ENCODE measurements around the gene YKT6. TPM values are rescaled to one million over a fixed set of nuclear protein-coding genes. Genes with fewer than 3 reads are reported as not detected.

Gene YKT6
- polyA plus RNA-seq, 3 donors from 2014 or later = 39.1 to 64.9 (median 56.9) TPM

GRCh38 chr7:44212581-44213184 is 11.9 kb downstream of the YKT6 start:
- H3K27ac Mint-ChIP-seq = no peak overlapping the region
- H3K36me3 Mint-ChIP-seq = peaks cover 9 to 40% (median 34%) of the 10 kb centered on the region in 3 donors
- peaks cover 0 to 6% of the 10 kb centered on the region in 2 donors for H3K4me1 Mint-ChIP-seq
- DNase-seq = no peak
- no peak overlapping the region for H3K4me3 Mint-ChIP-seq
- H3K9me3 Mint-ChIP-seq = no peaks in the 10 kb centered on the region
- no peaks in the 10 kb centered on the region for H3K27me3 Mint-ChIP-seq (ENCODE audit: low read depth in 3 of 3)

DNA sequence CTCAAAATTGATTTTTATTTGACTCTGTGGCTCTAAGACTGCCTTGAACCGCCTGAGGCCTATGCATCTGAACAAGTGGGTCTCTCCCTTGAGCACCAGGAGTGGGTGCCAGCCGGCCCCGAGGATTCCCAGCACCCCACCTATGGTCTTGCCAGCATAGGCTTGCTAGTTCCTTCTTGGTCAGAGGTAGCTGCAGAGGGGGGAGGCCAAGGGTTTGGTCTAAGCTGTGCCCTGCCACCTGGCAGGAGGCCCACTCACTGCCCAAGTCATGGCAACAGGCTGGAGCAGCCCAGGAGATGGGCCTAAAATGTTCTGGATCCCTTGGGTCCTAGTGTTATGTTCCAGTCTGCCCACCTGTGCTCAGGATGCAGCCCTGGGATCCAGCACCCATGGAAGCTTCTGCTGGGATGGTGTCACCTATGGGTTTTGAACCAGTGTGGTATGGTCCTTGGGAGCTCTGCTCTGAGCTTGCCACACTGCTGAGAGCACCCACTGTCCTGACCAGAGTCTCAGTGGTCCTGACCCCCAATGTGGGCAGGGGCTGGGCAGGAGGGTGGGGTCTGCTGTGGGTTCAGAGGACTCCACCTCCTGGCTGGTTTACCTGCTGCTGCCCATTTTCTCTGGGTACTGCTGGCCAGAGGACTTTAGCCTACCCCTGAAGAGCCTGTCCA is 12.6 kb downstream of the YKT6 start:
- no peaks in the 10 kb centered on the region for H3K9me3 Mint-ChIP-seq
- H3K36me3 Mint-ChIP-seq = peaks cover 9 to 34% (median 34%) of the 10 kb centered on the region in 3 donors
- peak overlapping the region in 1 of 6 donors; percentile 22 for H3K27ac Mint-ChIP-seq
- H3K4me1 Mint-ChIP-seq = peaks cover 0 to 6% of the 10 kb centered on the region in 2 donors
- DNase-seq = no peak
- no peak overlapping the region for H3K4me3 Mint-ChIP-seq
- H3K27me3 Mint-ChIP-seq (ENCODE audit: low read depth in 3 of 3) = no peaks in the 10 kb centered on the region

DNA sequence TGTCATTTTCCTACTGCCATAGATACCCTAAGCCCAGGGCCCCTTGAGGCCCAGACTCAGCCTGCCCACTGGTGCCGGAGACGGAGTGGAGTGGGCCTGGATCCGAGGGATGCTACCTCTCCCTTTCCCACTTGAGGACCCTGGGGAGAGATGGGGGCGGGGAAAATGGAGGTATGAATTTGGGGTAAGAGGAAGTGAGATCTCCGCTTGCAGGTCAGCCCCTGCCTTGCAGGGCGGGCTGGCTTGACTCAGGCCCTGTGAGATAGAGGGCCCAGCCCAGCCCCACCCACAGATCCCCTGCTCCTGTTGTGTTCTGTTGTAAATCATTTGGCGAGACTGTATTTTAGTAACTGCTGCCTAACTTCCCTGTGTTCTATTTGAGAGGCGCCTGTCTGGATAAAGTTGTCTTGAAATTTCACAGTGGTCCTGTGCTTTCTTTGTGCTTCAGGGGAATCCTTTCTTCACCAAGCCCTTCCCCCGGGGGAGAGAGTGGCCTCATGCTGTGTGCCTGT is 13.2 kb downstream of the YKT6 start:
- peaks cover 0 to 6% of the 10 kb centered on the region in 2 donors for H3K4me1 Mint-ChIP-seq
- H3K27ac Mint-ChIP-seq = no peak overlapping the region
- H3K9me3 Mint-ChIP-seq = no peaks in the 10 kb centered on the region
- peaks cover 9 to 30% (median 28%) of the 10 kb centered on the region in 3 donors for H3K36me3 Mint-ChIP-seq
- H3K27me3 Mint-ChIP-seq (ENCODE audit: low read depth in 3 of 3) = peaks cover 0 to under 1% (median 0%) of the 10 kb centered on the region in 3 donors
- H3K4me3 Mint-ChIP-seq = no peak overlapping the region
- DNase-seq = no peak

GRCh38 chr7:44215531-44215930 is 14.8 kb downstream of the YKT6 start:
- Mint-ChIP-seq H3K27ac (no peak overlapping the region), H3K4me3 (no peak overlapping the region), H3K36me3 (peaks cover 4 to 19% (median 17%) of the 10 kb centered on the region in 3 donors), H3K4me1 (peaks cover 0 to 6% of the 10 kb centered on the region in 2 donors), H3K27me3 (ENCODE audit: low read depth in 3 of 3) (peaks cover 0 to 3% (median 0%) of the 10 kb centered on the region in 3 donors), H3K9me3 (no peaks in the 10 kb centered on the region)
- DNase-seq = no peak

DNA sequence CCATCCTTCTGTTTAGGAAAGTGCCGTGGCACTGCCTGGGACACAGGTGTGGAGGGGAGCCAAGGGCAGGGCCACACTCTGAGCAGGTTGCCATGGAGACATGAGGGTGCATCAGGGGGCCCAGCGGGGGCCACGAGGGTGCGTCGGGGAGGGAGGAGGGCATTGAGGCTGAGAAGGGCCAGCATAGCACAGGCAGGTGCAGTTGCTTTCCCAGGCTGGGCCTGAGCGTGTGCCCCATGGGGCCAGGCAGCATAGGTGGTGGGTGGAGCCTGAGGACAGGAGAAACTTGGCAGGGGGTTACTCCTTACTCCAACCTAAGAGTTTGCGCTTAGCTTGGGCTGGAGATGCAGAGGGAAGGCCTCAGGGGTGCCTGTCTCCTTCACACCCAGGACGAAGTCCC is 15.2 kb downstream of the YKT6 start:
- Mint-ChIP-seq H3K4me3 (no peak overlapping the region), H3K27ac (no peak overlapping the region), H3K27me3 (ENCODE audit: low read depth in 3 of 3) (peaks cover 0 to 3% (median 0%) of the 10 kb centered on the region in 3 donors)

DNA sequence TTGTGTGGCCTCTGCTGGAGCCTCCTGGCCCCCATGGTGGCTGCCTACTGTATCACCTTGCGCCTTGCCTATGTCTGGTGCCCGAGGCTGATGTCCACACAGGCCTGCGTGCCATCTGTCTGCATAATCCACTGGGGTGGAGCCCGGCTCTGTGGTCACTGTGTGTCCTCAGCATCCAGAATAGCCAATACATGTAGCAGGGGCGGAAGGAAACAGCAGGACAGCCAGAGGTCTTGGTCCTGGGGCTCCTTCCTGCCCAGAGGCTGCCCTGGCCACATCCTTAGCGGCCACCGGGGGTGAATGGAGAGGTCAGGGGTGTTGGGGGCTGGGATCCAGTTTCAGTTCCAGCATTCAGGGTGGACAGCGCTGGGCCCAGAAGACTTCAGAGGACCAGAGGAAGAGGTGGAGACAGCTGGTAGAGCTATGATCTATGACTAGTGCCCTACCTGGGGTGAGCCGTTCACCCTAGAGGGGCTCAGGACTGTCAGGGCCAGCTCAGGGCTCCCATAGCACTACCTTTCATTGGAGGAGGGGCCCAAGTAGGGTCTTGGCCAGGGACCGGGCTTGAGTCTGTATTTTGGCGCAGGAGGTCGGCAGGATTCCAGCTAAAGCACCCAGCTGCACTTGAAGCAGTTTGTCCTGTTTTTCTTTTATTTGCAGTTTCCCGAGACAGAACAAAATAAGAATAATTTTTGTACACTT is 15.9 kb downstream of the YKT6 start:
- peaks cover 0 to 1% of the 10 kb centered on the region in 2 donors for H3K4me1 Mint-ChIP-seq
- H3K27ac Mint-ChIP-seq = no peak overlapping the region
- no peak overlapping the region for H3K4me3 Mint-ChIP-seq
- peaks cover 0 to 3% (median 0%) of the 10 kb centered on the region in 3 donors for H3K27me3 Mint-ChIP-seq (ENCODE audit: low read depth in 3 of 3)
- H3K9me3 Mint-ChIP-seq = no peaks in the 10 kb centered on the region
- no peak for DNase-seq
- peaks cover 0 to 10% (median 8%) of the 10 kb centered on the region in 3 donors for H3K36me3 Mint-ChIP-seq

More for the DNA sequence above, 15.2 kb downstream of the YKT6 start:
- Mint-ChIP-seq H3K36me3 (peaks cover 4 to 15% (median 13%) of the 10 kb centered on the region in 3 donors), H3K9me3 (no peaks in the 10 kb centered on the region), H3K4me1 (peaks cover 0 to 6% of the 10 kb centered on the region in 2 donors)
- DNase-seq = no peak

DNA sequence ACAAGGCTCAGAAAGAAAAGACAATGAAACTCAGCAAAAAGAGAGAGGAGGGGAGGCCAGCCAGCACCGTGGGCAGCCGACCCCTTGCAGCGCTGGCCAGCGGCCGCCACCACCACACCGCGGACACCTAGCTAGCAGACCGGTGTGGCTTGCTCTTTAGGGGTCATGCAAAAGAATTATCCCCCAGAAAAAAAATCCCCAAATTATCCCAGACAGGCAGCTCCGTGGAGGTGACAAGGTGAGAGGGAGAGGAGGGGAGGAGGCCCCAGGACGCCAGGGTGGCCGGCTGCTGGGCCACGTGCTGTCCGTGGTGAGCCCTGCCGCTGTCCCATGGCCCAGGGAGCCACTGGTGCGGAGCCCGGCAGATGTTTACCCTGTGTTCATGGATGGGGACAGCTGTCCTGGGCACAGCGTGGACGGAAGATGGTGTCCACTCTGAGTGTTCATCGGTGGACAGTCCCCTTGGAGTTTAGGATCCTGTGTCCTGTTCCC is 16.5 kb downstream of the YKT6 start:
- no peak for DNase-seq
- no peak overlapping the region for H3K27ac Mint-ChIP-seq
- H3K9me3 Mint-ChIP-seq = no peaks in the 10 kb centered on the region
- no peak overlapping the region for H3K4me3 Mint-ChIP-seq
- peaks cover 0 to 7% (median 4%) of the 10 kb centered on the region in 3 donors for H3K36me3 Mint-ChIP-seq
- peaks cover 0 to 3% (median 0%) of the 10 kb centered on the region in 3 donors for H3K27me3 Mint-ChIP-seq (ENCODE audit: low read depth in 3 of 3)
- H3K4me1 Mint-ChIP-seq = no peaks in the 10 kb centered on the region

GRCh38 chr7:44217852-44218402 is 17.1 kb downstream of the YKT6 start:
- Mint-ChIP-seq H3K9me3 (no peaks in the 10 kb centered on the region), H3K27ac (no peak overlapping the region), H3K36me3 (peaks cover 0 to 3% (median 0%) of the 10 kb centered on the region in 3 donors), H3K4me3 (no peak overlapping the region), H3K4me1 (no peaks in the 10 kb centered on the region), H3K27me3 (ENCODE audit: low read depth in 3 of 3) (peaks cover 0 to 3% (median 0%) of the 10 kb centered on the region in 3 donors)
- DNase-seq = no peak

- Mint-ChIP-seq H3K9me3 (no peaks in the 10 kb centered on the region), H3K27ac (no peak overlapping the region), H3K4me3 (no peak overlapping the region), H3K4me1 (no peaks in the 10 kb centered on the region), H3K36me3 (peaks cover 0 to 3% (median 0%) of the 10 kb centered on the region in 3 donors), H3K27me3 (ENCODE audit: low read depth in 3 of 3) (peaks cover 0 to 3% (median 0%) of the 10 kb centered on the region in 3 donors)
- no peak for DNase-seq
These were observed 17.8 kb downstream of the YKT6 start for GRCh38 chr7:44218418-44219201.

GRCh38 chr7:44219371-44220045 is 18.7 kb downstream of the YKT6 start:
- no peaks in the 10 kb centered on the region for H3K36me3 Mint-ChIP-seq
- no peaks in the 10 kb centered on the region for H3K9me3 Mint-ChIP-seq
- no peak overlapping the region for H3K4me3 Mint-ChIP-seq
- no peak overlapping the region for H3K27ac Mint-ChIP-seq
- H3K27me3 Mint-ChIP-seq (ENCODE audit: low read depth in 3 of 3) = peaks cover 0 to 3% (median 0%) of the 10 kb centered on the region in 3 donors
- no peaks in the 10 kb centered on the region for H3K4me1 Mint-ChIP-seq
- no peak for DNase-seq

DNA sequence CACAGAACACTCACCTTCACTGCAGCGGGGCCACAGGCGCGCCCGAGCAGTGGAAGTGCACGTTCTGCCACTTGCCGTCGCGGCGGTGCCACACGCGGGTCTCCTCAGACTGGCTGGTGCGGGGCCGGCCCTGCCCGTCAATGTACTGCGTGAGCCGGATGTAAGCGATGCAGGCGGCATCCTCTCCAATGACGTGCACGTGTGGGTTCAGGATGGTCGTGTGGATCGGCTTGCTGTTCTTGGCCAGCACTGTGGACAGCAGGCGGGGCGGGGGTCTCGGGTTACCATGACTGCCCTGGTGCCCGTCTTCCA is 19.2 kb downstream of the YKT6 start:
- Mint-ChIP-seq H3K4me1 (no peaks in the 10 kb centered on the region), H3K27me3 (ENCODE audit: low read depth in 3 of 3) (peaks cover 0 to 3% (median 0%) of the 10 kb centered on the region in 3 donors), H3K36me3 (no peaks in the 10 kb centered on the region), H3K4me3 (no peak overlapping the region), H3K27ac (no peak overlapping the region), H3K9me3 (no peaks in the 10 kb centered on the region)
- no peak for DNase-seq

DNA sequence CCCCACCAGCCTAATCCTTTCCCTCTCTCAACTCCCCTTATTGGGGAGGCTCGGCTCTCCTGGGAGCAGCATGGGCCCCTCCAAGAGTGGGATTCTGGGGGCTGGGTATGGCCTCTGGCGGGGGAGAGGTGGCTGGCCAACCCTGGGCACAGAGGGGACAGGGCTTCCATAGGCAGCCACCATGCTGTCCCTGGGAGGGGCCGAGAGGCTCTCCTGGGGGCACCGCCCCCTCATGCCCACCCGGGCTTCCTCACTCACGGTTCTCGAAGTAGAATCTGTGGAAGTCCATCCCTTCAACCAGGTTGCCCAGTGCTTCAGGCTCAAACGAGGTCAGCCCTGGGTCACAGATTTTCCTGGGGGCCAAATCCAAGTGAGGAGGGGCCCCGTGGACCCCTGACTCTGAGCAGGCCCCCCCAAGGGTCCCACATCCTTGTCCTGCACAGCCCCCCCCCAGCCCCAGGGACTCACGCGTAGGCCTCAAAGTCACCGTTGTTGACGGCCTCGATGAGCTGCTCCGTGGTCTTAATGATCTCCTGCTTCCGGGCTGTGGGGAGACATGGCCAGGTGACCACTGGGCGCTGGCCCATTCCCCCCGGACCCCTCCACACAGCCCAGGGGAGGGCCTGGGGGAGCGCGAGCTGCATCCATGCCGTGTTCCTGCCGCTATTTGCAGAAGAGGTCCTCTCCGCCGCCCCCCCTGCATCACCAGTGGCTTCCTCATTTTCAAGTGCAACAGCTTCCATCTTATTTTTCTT is 19.8 kb downstream of the YKT6 start:
- no peaks in the 10 kb centered on the region for H3K9me3 Mint-ChIP-seq
- H3K4me3 Mint-ChIP-seq = no peak overlapping the region
- H3K27ac Mint-ChIP-seq = no peak overlapping the region
- H3K27me3 Mint-ChIP-seq (ENCODE audit: low read depth in 3 of 3) = peaks cover 0 to 3% (median 0%) of the 10 kb centered on the region in 3 donors
- H3K4me1 Mint-ChIP-seq = no peaks in the 10 kb centered on the region
- no peaks in the 10 kb centered on the region for H3K36me3 Mint-ChIP-seq
- DNase-seq = no peak
